ENCODE data around the gene HOTAIR.

HOTAIR gene

GRCh38 chr12:53980104-53980801, 5.5 kb upstream of the HOTAIR start:
- TF ChIP-seq PPARA (CRISPR knock-in tag; IDR thresholded peaks at IDR 0.05; ENCODE audit: borderline replicate concordance) (no peak), ARNTL (CRISPR knock-in tag; IDR thresholded peaks at IDR 0.05; ENCODE audit: borderline replicate concordance, low read depth) (no peak), ZNF565 (CRISPR knock-in tag; conservative IDR thresholded peaks at IDR 0.05; ENCODE audit: low read depth) (no peak)
- TF ChIP-seq, protein P1, sequence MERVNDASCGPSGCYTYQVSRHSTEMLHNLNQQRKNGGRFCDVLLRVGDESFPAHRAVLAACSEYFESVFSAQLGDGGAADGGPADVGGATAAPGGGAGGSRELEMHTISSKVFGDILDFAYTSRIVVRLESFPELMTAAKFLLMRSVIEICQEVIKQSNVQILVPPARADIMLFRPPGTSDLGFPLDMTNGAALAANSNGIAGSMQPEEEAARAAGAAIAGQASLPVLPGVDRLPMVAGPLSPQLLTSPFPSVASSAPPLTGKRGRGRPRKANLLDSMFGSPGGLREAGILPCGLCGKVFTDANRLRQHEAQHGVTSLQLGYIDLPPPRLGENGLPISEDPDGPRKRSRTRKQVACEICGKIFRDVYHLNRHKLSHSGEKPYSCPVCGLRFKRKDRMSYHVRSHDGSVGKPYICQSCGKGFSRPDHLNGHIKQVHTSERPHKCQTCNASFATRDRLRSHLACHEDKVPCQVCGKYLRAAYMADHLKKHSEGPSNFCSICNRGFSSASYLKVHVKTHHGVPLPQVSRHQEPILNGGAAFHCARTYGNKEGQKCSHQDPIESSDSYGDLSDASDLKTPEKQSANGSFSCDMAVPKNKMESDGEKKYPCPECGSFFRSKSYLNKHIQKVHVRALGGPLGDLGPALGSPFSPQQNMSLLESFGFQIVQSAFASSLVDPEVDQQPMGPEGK (CRISPR knock-in tag; IDR thresholded peaks at IDR 0.05; ENCODE audit: borderline replicate concordance) = no peak
- no peak for ATAC-seq

DNA sequence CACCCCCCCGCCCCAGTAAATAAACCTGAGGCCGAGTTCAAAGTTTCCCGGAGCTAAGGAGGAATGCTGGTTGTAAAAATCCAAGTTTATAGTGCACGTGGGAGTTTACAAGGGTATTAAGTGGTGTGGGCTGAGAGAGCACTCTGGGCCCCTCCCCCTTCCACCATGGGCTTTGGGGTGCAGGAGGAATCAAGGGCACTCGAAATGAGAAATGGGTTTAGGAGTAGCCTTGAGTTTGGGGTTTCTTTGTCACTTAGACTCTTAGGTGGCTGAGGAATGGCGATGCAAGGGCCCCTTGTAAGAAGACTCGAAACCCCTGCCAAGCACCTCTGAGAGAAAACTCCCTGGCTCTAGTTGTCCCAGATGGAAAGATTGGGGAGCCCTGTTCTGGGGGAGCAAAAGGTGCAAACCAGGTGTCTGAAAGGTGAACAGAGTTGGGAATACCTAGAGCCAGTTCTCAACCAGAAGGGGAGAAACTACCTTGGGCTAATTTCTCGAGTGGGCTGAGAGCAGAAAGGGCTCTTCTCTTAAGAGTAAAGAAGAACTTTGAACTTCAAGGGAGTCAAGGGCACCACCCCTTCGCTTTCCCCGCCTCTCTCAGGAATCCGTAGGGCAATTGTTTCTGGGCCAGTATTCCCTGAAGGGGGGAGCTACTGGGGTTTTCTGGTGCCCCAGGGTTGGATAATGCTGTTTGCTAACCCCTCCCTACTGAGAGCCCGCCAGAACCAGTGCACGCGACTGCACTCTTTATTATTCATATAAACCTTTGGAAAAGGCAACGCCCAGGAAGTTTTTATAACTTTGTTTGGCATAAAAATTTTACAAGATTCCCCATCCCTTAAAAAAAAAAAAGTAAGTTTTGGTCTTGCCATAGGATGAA, 4.0 kb upstream of the HOTAIR start:
- TF ChIP-seq POU6F1 (CRISPR knock-in tag; IDR thresholded peaks at IDR 0.05; ENCODE audit: borderline replicate concordance, low read depth) = no peak
- TF ChIP-seq TCF4 (CRISPR knock-in tag; IDR thresholded peaks at IDR 0.05; ENCODE audit: borderline replicate concordance) = no peak
- TF ChIP-seq PPARA (CRISPR knock-in tag; IDR thresholded peaks at IDR 0.05; ENCODE audit: borderline replicate concordance) = no peak
- TF ChIP-seq SNAI2 (CRISPR knock-in tag; IDR thresholded peaks at IDR 0.05) = no peak
- no peak for TF ChIP-seq CSDC2 (CRISPR knock-in tag; IDR thresholded peaks at IDR 0.05)
- TF ChIP-seq ZNF8 (CRISPR knock-in tag; IDR thresholded peaks at IDR 0.05) = no peak
- no peak for TF ChIP-seq ESRRG (CRISPR knock-in tag; IDR thresholded peaks at IDR 0.05)
- TF ChIP-seq, protein P2, sequence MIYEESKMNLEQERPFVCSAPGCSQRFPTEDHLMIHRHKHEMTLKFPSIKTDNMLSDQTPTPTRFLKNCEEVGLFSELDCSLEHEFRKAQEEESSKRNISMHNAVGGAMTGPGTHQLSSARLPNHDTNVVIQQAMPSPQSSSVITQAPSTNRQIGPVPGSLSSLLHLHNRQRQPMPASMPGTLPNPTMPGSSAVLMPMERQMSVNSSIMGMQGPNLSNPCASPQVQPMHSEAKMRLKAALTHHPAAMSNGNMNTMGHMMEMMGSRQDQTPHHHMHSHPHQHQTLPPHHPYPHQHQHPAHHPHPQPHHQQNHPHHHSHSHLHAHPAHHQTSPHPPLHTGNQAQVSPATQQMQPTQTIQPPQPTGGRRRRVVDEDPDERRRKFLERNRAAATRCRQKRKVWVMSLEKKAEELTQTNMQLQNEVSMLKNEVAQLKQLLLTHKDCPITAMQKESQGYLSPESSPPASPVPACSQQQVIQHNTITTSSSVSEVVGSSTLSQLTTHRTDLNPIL (CRISPR knock-in tag; IDR thresholded peaks at IDR 0.05; ENCODE audit: low read depth) = no peak
- no peak for TF ChIP-seq ZNF565 (CRISPR knock-in tag; conservative IDR thresholded peaks at IDR 0.05; ENCODE audit: low read depth)
- TF ChIP-seq TSHZ2 (CRISPR knock-in tag; IDR thresholded peaks at IDR 0.05) = no peak
- TF ChIP-seq ZFP3 (CRISPR knock-in tag; IDR thresholded peaks at IDR 0.05) = no peak
- TF ChIP-seq, protein P3, sequence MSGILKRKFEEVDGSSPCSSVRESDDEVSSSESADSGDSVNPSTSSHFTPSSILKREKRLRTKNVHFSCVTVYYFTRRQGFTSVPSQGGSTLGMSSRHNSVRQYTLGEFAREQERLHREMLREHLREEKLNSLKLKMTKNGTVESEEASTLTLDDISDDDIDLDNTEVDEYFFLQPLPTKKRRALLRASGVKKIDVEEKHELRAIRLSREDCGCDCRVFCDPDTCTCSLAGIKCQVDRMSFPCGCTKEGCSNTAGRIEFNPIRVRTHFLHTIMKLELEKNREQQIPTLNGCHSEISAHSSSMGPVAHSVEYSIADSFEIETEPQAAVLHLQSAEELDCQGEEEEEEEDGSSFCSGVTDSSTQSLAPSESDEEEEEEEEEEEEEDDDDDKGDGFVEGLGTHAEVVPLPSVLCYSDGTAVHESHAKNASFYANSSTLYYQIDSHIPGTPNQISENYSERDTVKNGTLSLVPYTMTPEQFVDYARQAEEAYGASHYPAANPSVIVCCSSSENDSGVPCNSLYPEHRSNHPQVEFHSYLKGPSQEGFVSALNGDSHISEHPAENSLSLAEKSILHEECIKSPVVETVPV (CRISPR knock-in tag; IDR thresholded peaks at IDR 0.05) = no peak
- TF ChIP-seq ISL1 (CRISPR knock-in tag; IDR thresholded peaks at IDR 0.05) = no peak
- ATAC-seq = no peak

- TF ChIP-seq OSR1 (CRISPR knock-in tag; IDR thresholded peaks at IDR 0.05) = no peak
- no peak for TF ChIP-seq ISL1 (CRISPR knock-in tag; IDR thresholded peaks at IDR 0.05)
- TF ChIP-seq ZNF70 (CRISPR knock-in tag; IDR thresholded peaks at IDR 0.05) = no peak
- no peak for TF ChIP-seq SNAI2 (CRISPR knock-in tag; IDR thresholded peaks at IDR 0.05)
- TF ChIP-seq ARNTL (CRISPR knock-in tag; IDR thresholded peaks at IDR 0.05; ENCODE audit: borderline replicate concordance, low read depth) = no peak
- TF ChIP-seq, protein P3 (CRISPR knock-in tag; IDR thresholded peaks at IDR 0.05) = no peak
- TF ChIP-seq, protein P1 (CRISPR knock-in tag; IDR thresholded peaks at IDR 0.05; ENCODE audit: borderline replicate concordance) = no peak
- TF ChIP-seq ZFP30 (CRISPR knock-in tag; IDR thresholded peaks at IDR 0.05) = no peak
- TF ChIP-seq GLIS3 (CRISPR knock-in tag; IDR thresholded peaks at IDR 0.05) = no peak
- TF ChIP-seq ZFP3 (CRISPR knock-in tag; IDR thresholded peaks at IDR 0.05) = no peak
- TF ChIP-seq CSDC2 (CRISPR knock-in tag; IDR thresholded peaks at IDR 0.05) = no peak
- TF ChIP-seq BACH2 (CRISPR knock-in tag; IDR thresholded peaks at IDR 0.05; ENCODE audit: borderline replicate concordance) = no peak
- TF ChIP-seq ZNF565 (CRISPR knock-in tag; conservative IDR thresholded peaks at IDR 0.05; ENCODE audit: low read depth) = no peak
- no peak for TF ChIP-seq ESRRG (CRISPR knock-in tag; IDR thresholded peaks at IDR 0.05)
Observed at GRCh38 chr12:53977596-53978445, 3.1 kb upstream of the HOTAIR start.

More at GRCh38 chr12:53977596-53978445, 3.1 kb upstream of the HOTAIR start:
- ATAC-seq = no peak
